ENCODE measurements around the gene GNA12.

Gene GNA12

GRCh38 chr7:2792235-2792634 is 51.9 kb downstream of the GNA12 start:
- TF ChIP-seq NFIC (IDR thresholded peaks at IDR 0.05) (no peak), RAD21 (IDR thresholded peaks at IDR 0.05; ENCODE audit: low read depth) (no peak), CREB1 (IDR thresholded peaks at IDR 0.05; ENCODE audit: low read depth) (no peak), REST (IDR thresholded peaks at IDR 0.05; ENCODE audit: low read depth) (no peak), FOXM1 (IDR thresholded peaks at IDR 0.05; ENCODE audit: borderline replicate concordance, low read depth) (no peak), ZBTB7A (IDR thresholded peaks at IDR 0.05; ENCODE audit: low read depth) (no peak), CEBPB (IDR thresholded peaks at IDR 0.05) (no peak), TEAD4 (IDR thresholded peaks at IDR 0.05) (no peak), YY1 (IDR thresholded peaks at IDR 0.05; ENCODE audit: low read depth) (no peak), EGR1 (IDR thresholded peaks at IDR 0.05) (no peak), EP300 (IDR thresholded peaks at IDR 0.05; ENCODE audit: borderline replicate concordance) (no peak), TCF12 (IDR thresholded peaks at IDR 0.05; ENCODE audit: low read depth) (no peak)
- TF ChIP-seq, protein P1, sequence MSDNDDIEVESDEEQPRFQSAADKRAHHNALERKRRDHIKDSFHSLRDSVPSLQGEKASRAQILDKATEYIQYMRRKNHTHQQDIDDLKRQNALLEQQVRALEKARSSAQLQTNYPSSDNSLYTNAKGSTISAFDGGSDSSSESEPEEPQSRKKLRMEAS (IDR thresholded peaks at IDR 0.05), result no peak
- TF ChIP-seq, protein P2, sequence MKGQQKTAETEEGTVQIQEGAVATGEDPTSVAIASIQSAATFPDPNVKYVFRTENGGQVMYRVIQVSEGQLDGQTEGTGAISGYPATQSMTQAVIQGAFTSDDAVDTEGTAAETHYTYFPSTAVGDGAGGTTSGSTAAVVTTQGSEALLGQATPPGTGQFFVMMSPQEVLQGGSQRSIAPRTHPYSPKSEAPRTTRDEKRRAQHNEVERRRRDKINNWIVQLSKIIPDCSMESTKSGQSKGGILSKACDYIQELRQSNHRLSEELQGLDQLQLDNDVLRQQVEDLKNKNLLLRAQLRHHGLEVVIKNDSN (IDR thresholded peaks at IDR 0.05), result no peak

GRCh38 chr7:2791390-2791789 is 52.7 kb downstream of the GNA12 start:
- TF ChIP-seq CEBPB (IDR thresholded peaks at IDR 0.05), result no peak
- no peak for TF ChIP-seq ZBTB7A (IDR thresholded peaks at IDR 0.05; ENCODE audit: low read depth)
- no peak for TF ChIP-seq YY1 (IDR thresholded peaks at IDR 0.05; ENCODE audit: low read depth)
- no peak for TF ChIP-seq REST (IDR thresholded peaks at IDR 0.05; ENCODE audit: low read depth)
- TF ChIP-seq FOXM1 (IDR thresholded peaks at IDR 0.05; ENCODE audit: borderline replicate concordance, low read depth), result no peak

DNA sequence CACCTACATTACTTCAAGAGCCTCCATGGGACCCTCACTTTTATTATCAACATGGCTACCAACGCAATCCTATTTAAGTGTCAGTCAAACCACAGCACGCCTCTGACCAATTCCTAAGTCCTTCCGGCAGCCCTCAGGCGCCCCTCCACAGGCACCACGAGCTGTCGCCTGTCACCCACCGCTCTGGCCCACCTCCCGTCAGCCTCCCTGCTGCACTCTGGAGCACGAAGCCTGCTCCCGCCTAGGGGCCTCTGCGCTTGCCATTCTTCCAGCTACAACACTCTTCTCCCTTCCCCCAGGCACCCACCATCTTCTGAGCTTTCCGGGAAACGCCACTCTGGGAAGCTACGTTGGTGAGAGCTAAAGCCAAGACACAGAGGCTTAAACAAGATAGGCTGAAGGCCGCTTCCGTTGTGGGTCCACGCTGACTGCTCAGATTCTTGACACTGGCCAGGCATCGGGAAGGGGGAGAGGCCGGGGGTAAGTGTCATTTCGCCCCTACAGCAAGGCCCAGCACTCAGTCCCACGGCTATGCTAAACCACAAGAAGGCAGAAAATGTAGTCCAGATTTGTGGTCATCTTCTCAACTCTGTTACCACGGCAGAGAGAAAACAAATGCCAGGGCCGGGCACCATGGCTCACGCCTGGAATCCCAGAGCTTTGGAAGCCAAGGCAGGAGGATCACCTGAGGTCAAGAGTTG is 56.7 kb downstream of the GNA12 start:
- TF ChIP-seq FOXM1 (IDR thresholded peaks at IDR 0.05; ENCODE audit: borderline replicate concordance, low read depth) (no peak), CREB1 (IDR thresholded peaks at IDR 0.05; ENCODE audit: low read depth) (no peak), TAF1 (IDR thresholded peaks at IDR 0.05; ENCODE audit: low read depth) (no peak), EP300 (IDR thresholded peaks at IDR 0.05; ENCODE audit: borderline replicate concordance) (no peak), CEBPB (IDR thresholded peaks at IDR 0.05) (no peak), RAD21 (IDR thresholded peaks at IDR 0.05; ENCODE audit: low read depth) (no peak), YY1 (IDR thresholded peaks at IDR 0.05; ENCODE audit: low read depth) (no peak), EGR1 (IDR thresholded peaks at IDR 0.05) (no peak)
- TF ChIP-seq, protein P2 (IDR thresholded peaks at IDR 0.05), result no peak

DNA sequence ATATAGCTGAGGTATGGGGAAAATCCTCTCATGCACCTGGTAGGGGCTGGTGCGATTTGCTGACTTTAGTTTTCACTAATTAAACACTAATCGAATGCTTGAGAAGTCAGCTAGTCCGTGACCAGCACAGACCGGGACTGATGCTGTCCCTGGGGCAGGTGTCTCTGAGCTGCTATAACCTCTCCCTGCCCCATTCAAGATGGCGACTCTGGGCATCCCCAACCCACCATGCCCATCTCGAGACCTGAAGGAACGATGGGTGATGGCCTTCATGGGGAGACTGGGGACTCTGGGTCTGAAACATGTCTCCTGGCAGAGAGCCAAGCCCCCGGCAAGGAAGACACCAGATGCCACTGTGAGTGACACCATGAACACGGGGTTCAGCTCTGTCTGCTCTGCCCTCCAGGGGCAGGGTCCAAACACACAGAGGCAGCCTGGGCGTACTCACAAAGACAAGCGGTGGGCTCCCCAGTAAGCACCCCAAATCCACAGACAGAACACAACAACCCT is 57.4 kb downstream of the GNA12 start:
- TF ChIP-seq ZBTB7A (IDR thresholded peaks at IDR 0.05; ENCODE audit: low read depth), result no peak
- TF ChIP-seq NFIC (IDR thresholded peaks at IDR 0.05), result peak; percentile 39

GRCh38 chr7:2785071-2785500 is 59.0 kb downstream of the GNA12 start:
- TF ChIP-seq RAD21 (IDR thresholded peaks at IDR 0.05; ENCODE audit: low read depth) (no peak), TAF1 (IDR thresholded peaks at IDR 0.05; ENCODE audit: low read depth) (no peak), TEAD4 (IDR thresholded peaks at IDR 0.05) (no peak), TCF12 (IDR thresholded peaks at IDR 0.05; ENCODE audit: low read depth) (no peak), CEBPB (IDR thresholded peaks at IDR 0.05) (no peak), FOXM1 (IDR thresholded peaks at IDR 0.05; ENCODE audit: borderline replicate concordance, low read depth) (no peak)
- TF ChIP-seq, protein P2 (IDR thresholded peaks at IDR 0.05), result no peak

DNA sequence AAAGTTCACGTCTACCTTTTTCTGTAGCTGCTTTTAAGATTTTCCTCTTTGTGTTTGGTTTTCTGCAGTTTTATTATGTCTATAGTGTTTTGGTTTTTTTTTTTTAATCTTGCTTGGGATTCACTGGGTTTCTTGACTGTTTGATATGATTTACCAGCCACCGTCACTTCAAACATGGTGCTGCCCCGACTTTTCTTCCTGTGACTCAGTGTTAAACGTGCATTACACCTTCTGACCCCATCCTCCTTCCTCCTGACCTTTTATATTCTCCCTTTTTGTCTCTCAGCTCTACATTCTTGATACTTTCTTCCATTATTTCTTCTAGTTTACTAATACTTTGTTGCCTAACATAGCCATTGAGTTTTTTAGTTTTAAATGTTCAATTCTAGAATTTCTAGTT is 61.5 kb downstream of the GNA12 start:
- no peak for TF ChIP-seq NFIC (IDR thresholded peaks at IDR 0.05)
- no peak for TF ChIP-seq FOXM1 (IDR thresholded peaks at IDR 0.05; ENCODE audit: borderline replicate concordance, low read depth)
- no peak for TF ChIP-seq EP300 (IDR thresholded peaks at IDR 0.05; ENCODE audit: borderline replicate concordance)
- TF ChIP-seq REST (IDR thresholded peaks at IDR 0.05; ENCODE audit: low read depth), result no peak
- no peak for TF ChIP-seq TAF1 (IDR thresholded peaks at IDR 0.05; ENCODE audit: low read depth)
- TF ChIP-seq, protein P1 (IDR thresholded peaks at IDR 0.05), result no peak

Data from Ishikawa (cell line).